GM13977 (cell line): ENCODE data around the gene FAM131A.

Experiments
- DNase-seq: peaks from one replicate; pipeline ENCODE4 v3.0.0; 2012; ENCODE audit warnings: low spot score
- in situ Hi-C: fragments of 300-500 bp; cut with MboI; formaldehyde crosslinking; loops from one replicate; pipeline ENCODE4 v1.12.0; 2022; ENCODE audit warnings: low sequenced_read_pairs, low pct_unique_long_range_greater_than_20kb, mixed read lengths, inconsistent platforms; ENCODE audit not compliant: unreplicated experiment
- TF ChIP-seq, protein P1 (sequence below): IDR thresholded peaks from 2 replicates; pipeline ENCODE4 v1.5.1; 2012; ENCODE audit warnings: mild to moderate bottlenecking, control low read depth; ENCODE audit not compliant: insufficient read depth; ENCODE audit errors: extremely low read depth, missing control alignments

FAM131A gene

DNA sequence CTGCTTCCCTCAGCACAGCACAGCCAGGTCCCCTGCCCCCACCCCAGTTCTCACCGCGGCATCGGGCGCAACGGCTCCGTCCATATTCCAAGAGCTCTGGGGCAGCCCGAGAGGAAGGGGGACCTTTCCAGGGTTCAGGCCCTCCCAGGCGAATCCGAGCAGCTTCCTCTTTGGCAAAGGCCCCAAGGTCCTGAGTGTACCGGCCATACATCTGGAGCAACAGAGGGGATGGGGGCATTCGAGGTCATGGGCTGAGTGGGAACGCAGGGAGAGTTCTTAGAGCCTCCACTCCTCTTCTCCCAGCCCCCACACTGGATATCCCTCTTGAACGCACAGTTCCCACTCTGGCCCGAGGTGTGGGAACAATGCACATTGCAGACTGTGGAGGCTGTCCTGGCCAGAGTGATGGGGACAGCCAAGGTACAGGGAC lies 21.5 kb downstream of the FAM131A start:
- in situ Hi-C loops, result no loop called here
- DNase-seq, result no peak
- TF ChIP-seq, protein P1, sequence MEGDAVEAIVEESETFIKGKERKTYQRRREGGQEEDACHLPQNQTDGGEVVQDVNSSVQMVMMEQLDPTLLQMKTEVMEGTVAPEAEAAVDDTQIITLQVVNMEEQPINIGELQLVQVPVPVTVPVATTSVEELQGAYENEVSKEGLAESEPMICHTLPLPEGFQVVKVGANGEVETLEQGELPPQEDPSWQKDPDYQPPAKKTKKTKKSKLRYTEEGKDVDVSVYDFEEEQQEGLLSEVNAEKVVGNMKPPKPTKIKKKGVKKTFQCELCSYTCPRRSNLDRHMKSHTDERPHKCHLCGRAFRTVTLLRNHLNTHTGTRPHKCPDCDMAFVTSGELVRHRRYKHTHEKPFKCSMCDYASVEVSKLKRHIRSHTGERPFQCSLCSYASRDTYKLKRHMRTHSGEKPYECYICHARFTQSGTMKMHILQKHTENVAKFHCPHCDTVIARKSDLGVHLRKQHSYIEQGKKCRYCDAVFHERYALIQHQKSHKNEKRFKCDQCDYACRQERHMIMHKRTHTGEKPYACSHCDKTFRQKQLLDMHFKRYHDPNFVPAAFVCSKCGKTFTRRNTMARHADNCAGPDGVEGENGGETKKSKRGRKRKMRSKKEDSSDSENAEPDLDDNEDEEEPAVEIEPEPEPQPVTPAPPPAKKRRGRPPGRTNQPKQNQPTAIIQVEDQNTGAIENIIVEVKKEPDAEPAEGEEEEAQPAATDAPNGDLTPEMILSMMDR, result no peak

DNA sequence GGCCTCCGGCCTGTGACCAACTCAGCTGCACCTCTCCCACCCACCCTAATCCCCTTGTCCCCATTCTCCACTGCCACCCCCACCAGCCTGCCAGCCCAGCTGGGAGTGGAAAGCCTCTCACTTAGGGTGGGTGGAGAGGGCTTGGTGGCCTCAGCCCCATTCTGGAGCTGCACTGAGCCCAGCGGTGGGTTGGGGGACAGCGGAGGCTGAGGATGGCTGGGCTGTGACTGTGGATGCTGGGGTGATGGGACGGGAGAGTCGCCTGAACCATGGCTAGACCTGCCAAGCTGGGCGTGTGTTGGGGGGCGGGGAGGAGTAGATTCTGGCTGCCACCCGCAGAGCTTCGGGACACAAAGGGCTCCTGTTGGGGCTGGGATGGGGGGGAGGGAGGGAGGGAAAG lies 22.2 kb downstream of the FAM131A start:
- TF ChIP-seq, protein P1, result no peak
- in situ Hi-C loops, result no loop called here
- DNase-seq, result no peak

DNA sequence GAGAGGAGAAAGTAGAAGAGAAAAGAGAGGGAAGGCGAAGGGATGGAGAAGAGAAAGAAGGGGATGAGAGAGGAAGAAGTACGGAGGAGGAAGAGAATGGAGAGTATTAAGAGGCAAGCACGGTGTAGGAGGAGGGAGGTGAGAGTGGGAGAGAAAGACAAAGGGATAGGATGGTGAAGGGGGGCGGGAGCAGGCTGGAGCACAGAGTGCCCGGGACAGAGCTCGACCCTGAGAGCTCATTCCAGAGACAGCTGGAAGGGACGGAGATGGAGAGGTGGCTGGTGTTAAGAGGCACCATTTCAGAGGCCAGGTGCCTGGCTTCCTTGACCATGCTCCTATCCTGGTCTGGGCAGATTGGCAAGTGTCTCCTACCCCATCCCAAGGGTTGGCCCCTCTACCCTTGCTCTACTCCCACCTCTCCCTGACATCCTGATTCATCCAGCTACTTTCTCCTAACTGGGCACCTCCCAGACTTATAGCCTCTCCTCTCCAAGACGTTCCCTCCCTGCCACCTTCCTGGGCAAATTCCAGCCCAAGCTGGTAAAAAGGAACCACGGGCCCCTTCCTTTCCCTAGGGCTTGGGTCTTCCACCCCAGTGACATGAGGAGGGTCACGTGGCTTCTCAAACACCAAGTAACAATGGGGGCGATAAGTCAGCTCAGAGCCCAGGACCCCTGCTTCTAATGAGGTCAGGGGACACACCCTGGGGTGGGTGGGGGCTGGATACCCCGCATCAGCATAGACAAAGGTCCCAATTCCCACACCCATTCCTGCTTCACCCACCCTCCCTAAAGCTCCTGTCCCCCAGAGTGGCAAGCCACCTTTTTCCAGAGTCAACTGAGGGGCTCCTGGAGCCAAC lies 22.9 kb downstream of the FAM131A start:
- in situ Hi-C loops, result no loop called here
- no peak for DNase-seq
- TF ChIP-seq, protein P1, result no peak

DNA sequence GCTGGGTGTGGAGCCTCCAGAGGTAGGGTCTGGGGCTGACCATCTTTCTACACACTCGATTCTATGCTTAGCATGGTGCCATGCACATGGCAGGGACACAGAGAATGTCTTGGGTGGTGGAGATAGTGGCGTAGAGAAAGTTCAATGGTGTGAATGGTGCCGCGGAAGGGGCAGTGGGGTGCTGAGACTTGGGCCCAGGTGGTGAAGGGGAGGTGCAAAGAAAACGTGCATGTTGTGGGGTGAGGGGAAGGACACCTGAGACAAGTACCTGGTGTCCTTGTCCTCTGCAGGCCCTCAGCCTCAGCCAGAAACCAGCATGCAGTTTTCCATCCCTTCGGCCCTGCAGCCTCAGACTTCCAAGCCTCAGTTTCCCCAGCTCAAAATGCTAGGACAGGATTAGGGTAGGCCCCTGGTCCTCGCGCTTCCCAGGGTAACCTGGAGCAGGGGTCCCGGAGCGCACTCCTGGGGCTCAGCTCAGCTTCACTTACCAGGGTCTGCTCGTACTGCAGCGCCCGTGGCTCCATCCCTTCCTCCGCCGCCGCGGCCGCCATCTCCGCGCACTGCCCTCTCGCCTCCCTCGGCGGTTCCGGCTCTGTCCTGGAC lies 23.6 kb downstream of the FAM131A start:
- TF ChIP-seq, protein P1, result no peak
- in situ Hi-C loops, result no loop called here
- DNase-seq, result no peak

DNA sequence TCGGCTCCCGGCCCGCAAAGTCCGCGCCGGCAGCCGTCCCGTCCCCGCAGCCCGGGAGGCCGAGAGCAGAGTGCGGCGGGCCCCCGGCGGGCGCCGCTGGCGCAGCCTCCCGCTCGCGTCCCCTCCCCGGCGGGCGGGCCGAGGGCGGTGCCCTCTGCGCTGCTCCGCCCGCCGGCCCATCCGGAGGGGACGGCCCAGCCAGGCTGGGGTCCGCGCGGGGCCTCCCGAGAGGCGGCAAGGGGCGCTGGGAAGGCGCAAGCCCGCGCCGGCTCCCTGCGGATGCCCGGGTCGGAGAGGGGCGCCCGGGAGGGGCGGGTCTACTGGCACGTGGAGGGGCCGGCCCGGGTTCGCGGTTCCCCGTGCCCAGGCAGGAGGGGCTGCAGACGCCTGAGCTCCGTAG lies 24.1 kb downstream of the FAM131A start, which contains the start of the genes CLCN2 and POLR2H:
Gene CLCN2 (minus strand): TSS at position 74 of the 400 bp plus-strand sequence. CDS start 126 bp downstream, outside the sequence.
Gene POLR2H (plus strand): TSS at position 179 of the 400 bp plus-strand sequence. CDS start 1,783 bp downstream, outside the sequence.
- peak; percentile 83 for DNase-seq

DNA sequence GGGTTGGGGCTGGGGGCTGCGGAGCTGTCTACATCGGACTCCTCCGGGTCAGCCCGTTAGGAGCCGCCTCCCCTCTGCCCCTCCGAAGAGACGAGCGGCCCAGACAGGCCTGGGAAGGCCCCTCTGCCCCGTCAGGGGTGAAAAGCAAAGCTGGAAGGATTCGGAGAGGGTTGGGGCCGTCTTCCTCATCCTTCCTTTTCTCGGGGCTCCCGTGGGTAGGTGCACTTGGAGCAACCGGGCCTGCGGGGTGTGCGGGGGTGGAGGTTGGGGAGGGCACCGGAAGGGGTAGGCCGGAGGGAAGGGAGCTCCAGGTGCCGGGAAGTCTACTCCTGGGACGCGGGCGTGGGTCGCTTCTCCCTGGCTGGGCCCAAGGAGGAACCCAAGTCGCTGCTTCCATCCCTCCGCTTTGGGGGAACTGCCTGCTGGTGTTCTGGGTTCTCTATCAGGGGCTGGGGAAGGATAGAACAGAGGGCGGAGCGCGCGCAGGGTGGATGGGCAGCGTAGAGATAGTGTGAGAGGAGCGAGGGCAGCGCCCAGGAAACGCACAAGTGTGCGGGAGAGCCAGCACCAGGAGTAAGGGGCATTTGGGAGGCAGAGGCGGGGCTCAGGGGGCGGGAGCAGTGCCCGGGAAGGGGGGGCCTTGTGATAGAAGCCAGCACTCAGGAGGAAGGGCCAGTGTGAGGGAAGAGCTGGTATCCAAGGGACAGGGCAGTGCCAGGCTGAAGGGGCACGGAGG lies 24.7 kb downstream of the FAM131A start:
- TF ChIP-seq, protein P1, result no peak
- in situ Hi-C loops, result no loop called here
- peak; percentile 70 for DNase-seq

More for the DNA sequence above, 24.1 kb downstream of the FAM131A start, which contains the start of the genes CLCN2 and POLR2H:
- in situ Hi-C loops, result no loop called here
- TF ChIP-seq, protein P1, result no peak
